Stimulated activated CD8-positive, alpha-beta memory T cell treated with anti-CD3 and anti-CD28 coated beads, Interleukin-15, amount 100 ng/mL, for 1 hour (primary cell): ENCODE results near the gene SYNE1.
"Not testable (repeated sequence)": the region's sequence is repeated elsewhere in the genome, so short reads cannot be mapped to it uniquely, and the experiment has no call there.

Source experiments
- DNase-seq: peaks from one replicate; pipeline ENCODE4 v3.0.0-alpha.2; 2020; ENCODE audit warnings: low read depth

Gene SYNE1

GRCh38 chr6:152614776-152615175 is 22.4 kb downstream of the SYNE1 start:
- DNase-seq: not testable (repeated sequence)

DNA sequence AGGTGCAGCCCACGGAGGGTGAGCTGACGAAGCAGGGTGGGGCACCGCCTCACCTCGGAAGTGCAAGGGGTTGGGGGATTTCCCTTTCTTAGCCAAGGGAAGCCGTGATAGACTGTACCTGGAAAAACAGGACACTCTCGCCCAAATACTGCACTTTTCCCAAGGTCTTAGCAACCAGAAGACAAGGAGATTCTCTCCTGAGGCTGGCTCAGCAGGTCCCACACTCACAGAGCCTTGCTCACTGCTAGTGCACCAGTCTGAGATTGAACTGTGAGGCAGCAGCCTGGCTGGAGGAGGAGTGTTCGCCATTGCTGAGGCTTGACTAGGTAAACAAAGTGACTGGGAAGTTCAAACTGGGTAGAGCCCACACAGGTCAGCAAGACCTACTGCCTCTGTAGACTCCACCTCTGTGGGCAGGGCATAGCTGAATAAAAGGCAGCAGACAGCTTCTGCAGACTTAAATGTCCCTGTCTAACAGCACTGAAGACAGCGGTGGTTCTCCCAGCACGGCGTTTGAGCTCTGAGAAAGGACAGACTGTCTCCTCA is 28.0 kb downstream of the SYNE1 start:
- no peak for DNase-seq

DNA sequence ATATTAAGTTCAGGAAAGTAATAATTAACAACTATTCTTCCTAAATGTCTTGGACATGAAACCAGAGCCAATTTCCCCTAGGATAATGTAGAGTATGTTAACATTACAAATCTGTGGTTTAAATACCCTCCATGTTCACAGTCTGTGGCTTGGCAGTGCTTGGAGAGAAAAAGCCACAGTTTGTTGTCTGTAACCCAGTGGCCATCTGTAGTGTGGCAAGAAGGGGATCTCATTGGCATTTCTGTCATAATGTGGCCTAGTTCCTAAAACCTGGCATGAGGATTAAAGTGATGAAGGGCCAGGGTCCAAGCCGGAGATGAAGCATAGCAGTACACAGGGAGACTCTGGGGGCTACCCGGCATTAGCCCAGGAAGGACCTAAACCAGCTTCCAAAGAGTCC is 31.2 kb downstream of the SYNE1 start:
- no peak for DNase-seq

GRCh38 chr6:152605342-152605741 is 31.8 kb downstream of the SYNE1 start:
- no peak for DNase-seq

DNA sequence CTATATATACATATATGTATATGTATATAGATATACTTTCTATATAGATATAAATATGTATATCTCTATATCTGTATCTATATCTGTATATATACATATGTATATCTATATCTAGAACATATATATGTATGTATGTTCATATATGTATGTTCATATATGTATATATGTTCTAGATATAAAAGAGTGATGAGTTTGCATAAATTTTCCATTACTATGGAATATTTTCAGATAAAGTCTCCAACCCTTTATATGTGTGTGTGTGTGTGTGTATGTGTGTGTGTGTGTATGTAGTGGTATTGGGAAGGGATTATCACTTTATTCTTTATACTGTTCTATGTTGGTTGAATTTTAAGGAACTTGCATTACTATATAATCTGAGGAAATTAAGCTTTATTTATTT is 33.3 kb downstream of the SYNE1 start:
- no peak for DNase-seq

GRCh38 chr6:152600022-152600421 is 37.1 kb downstream of the SYNE1 start:
- no peak for DNase-seq

DNA sequence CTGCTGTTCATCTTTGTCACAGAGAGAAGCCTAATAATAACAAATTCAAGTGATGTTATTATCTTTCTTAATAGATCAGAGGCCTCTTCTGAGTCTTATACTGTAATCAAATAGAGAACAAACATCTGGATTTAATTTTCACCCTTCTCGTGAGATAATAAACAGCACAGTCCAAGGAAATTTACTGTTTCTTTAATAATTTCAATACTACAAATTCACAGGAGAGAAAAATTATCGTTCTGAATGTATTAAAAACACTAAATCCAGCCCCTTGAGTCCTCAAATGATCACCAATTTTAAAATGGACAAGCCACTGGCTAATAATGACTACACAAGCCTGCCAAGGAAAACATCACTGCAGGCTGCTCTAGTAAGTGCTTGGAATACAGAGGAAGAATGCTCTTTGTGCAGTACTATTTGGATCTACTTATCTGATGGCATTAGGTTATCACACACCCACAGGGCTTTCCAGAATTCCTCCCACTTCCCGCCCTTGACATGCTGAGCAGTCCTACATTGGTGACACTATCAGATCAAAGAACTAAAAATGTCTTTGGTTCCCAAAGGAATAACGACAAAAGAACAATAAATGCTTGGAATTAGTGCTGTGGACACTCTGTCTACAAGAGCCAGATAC is 38.1 kb downstream of the SYNE1 start:
- no peak for DNase-seq

DNA sequence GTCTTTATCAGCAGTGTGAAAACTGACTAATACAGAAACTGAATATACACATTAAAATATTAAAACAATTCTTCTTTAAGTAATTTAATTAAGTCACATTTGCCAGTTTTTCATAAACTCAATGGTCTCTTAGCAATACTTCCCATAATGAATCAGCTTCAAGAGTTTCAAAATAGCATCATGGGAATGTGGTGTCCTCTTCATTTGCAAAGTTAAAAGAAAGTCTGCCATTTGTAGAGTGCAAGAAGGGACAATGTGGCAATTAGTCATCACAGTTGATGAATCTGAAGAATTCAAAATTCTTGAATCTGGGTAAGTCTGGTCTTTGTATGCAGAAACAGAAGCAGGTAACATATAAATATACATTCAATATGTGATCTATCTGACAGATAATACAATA is 38.7 kb downstream of the SYNE1 start:
- DNase-seq: no peak

DNA sequence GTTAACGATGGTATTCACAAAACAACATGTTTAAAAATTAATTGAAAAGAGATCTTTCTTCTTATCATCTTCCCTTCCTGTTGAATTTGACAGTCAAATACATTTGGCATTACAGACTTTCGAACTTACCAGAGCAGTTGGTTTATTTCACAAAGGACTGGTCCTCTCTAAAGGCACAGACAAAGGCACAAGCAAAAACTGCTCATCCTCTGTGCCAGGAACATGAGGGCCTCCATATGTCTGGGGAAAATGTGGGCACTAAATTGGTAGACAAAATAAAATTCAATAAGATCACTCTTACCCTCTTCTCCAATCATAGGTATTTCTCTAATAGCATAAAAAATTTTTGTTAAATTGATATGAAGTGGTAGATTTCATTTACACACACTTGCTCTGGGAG is 40.4 kb downstream of the SYNE1 start:
- DNase-seq: no peak

GRCh38 chr6:152595499-152595898 is 41.7 kb downstream of the SYNE1 start:
- no peak for DNase-seq

DNA sequence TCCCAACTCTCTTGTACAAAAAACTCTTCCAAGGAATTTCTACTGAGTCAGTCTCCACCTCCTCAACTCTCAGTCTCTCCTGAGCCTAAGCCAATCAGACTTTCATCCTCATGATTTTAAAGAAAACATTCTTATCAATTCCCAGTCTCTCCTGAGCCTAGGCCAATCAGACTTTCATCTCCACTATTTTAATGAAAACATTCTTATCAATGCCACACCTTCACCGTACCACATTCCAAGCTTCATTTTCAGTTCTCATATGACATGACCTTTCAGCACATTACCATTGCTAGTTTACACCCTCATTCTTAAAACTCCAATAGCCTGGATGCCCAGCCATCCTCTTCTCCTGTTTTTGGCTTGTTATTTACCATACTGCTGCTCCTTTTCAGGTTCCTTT is 42.5 kb downstream of the SYNE1 start:
- DNase-seq: no peak

DNA sequence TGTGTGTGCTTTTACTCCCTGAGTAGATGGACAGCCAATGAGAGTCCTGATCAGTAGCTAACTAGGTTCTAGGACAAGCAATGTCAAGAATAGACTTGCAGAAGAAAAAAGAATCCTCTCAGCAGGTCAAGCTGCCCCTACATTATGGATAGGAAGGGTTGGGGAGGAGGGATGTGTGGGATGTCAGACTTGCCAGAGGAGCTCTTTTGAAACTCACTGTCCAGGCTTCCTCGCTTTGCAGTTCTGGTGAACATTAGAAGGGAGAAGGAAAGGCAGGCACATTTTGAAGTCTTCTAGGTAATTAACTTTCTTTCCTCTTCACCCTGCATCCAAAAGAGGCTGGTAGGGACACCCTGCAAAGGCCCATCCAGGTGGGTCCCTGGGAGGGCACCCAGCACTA is 48.7 kb downstream of the SYNE1 start:
- DNase-seq: no peak

DNA sequence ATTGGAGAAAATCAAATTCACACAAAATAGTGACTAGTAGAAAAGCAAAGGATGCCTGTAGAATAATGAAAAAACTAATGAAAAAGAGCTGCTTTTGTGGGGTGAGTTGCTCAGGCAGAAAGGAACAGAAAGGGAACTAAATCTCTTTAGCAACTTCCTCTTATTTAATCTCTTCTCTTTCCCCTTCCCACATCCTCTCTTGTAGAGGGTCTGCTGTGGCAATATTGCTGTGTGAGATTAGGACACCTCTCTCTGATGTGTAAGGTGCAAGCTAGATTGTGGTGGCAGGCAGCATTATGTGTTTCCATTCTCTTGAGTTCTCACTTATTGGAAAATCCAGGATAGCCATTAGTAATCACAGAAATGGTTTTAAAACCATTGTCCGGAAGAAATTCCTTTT is 49.7 kb downstream of the SYNE1 start:
- no peak for DNase-seq

GRCh38 chr6:152585236-152585635 is 51.9 kb downstream of the SYNE1 start:
- DNase-seq: no peak

- no peak for DNase-seq
Measured at GRCh38 chr6:152583888-152584287, 53.3 kb downstream of the SYNE1 start.

- DNase-seq: no peak
Measured at GRCh38 chr6:152576525-152576924, 60.6 kb downstream of the SYNE1 start.

- DNase-seq: no peak
Measured at GRCh38 chr6:152575621-152576150, 61.5 kb downstream of the SYNE1 start.

DNA sequence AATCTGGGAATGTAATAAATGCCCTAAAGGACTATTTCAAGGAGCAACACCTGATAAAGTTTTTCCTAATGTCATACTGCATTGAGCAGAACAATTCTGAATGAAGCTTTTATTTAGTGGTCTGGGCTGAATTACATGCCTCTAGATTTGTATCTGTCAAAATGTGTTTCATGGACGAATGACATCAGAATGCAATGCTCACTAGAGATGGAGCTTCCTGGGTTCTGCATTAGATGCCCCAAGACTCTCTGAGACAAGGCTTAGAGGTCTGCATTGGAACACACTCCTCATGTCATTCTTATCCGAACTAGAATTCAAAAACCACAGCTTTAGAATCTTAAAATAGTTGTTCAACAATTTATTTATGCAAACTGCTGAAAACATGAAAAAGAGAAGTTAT is 62.0 kb downstream of the SYNE1 start:
- DNase-seq: no peak

DNA sequence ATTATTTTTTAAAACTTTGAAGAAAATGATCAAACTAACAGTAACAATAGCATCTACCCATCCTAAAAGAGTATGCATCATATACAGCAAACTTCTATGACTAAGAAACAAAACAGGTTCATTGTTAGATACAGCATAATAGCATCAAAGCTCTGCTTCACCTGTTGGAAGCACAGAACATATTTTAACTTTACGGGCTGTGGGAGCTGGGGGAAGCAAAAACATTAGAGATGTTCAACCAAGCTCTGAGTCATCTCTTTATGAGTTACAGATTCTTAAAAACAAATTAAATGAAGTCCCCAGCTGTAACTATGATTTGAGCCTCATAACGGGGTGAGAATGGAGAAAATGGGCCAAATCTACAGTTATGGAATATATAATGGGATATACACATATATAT is 63.4 kb downstream of the SYNE1 start:
- DNase-seq: no peak

DNA sequence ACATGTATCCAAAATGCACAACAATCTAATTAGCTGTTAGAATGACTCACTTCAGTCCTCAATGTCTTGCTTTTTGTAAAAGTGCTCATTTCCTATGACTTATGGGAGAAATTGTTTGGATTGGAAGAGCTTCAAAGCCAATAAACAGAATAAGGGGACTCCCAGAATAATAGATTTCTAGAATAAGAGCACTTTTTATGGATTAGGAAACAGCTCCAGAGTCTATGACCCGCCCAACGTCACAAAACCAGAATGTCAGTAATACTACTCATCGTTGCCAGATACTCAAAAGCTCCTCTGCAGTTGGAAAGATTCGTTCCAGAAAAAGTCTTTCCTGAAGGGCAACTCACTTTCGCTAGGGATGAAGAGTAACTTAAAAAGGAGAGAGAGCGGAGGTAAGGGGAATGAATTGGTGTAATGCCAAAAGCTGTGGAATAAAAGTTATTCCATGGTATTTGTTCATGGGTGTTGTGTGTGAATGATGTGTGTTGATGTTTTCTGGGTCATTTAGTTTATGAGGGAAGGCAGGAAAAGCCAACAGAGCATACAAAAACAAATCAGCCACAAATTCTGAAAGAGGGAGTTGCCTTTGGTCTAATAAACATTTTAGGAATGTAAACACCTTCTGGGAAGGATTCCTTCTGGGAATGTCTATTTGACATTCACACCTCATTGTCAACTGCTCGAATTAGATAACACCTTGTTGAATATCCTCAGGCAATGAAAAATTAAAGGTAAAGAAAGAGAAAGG is 64.6 kb downstream of the SYNE1 start:
- no peak for DNase-seq

- no peak for DNase-seq
Measured at GRCh38 chr6:152571943-152572337, 65.2 kb downstream of the SYNE1 start.

GRCh38 chr6:152571089-152571488 is 66.1 kb downstream of the SYNE1 start:
- DNase-seq: no peak

DNA sequence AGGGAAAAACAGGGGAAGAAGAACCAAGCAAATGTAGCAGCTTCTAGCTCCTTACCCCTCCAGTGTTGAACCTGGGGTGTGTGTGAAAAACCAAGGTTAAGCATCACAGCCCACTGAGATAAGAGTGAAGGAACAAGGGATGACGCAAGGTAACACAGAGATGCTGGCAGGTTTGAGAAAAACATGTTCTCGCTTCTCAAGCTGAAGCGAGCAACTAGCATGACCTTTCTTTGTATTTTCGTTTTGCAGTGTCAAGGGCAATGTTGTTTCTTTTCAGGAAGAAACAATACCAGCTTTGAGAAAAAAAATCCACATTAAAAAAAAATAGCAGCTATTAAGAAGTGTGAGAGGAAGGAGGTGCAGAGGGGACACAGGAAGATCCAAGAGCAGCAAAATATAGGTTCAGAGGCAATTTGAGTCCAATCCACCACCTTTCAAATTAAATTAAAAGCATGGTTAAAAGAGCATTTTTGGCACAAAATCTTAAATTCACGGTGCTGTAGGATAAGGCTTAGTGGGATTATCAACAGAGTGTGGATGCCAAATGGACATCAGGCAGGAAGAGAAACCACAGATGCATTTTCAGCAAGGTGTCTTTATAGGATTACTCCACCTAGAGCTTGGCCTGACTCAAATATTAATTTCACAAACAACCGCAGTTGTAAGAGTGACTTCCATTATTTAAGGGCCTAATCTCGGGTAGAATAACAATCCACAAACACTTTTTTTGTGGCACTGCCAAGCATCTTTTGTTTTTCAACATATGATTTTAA is 70.9 kb downstream of the SYNE1 start:
- no peak for DNase-seq
